NCI-H2029 (cell line): ENCODE measurements around the gene CCNI2.
"Not testable (repeated sequence)": the region's sequence is repeated elsewhere in the genome, so short reads cannot be mapped to it uniquely, and the experiment has no call there.

Experiments used
- DNase-seq: peaks from one replicate; lab custom pipeline; 2025; lab: John Stamatoyannopoulos, UW

The CCNI2 gene

DNA sequence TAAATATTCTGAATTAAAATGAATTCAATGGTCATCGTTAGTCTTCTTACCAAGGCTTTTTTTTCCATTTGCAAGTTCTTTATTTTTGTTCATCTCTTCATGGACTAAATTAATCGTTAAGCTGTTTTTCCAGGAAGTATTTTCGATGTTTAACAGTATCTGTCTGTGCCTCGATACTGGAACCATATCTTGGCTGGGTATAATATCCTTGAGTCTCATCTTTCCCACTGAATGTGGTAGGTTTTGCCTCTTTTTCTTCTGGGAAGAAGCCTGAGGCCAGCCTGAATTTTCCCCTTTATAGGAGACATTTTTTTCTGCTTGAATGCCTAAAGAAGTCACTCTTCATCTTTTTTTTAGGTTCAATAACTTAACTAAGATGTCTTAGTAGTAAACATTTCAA lies 33.8 kb downstream of the CCNI2 start:
- no peak for DNase-seq

DNA sequence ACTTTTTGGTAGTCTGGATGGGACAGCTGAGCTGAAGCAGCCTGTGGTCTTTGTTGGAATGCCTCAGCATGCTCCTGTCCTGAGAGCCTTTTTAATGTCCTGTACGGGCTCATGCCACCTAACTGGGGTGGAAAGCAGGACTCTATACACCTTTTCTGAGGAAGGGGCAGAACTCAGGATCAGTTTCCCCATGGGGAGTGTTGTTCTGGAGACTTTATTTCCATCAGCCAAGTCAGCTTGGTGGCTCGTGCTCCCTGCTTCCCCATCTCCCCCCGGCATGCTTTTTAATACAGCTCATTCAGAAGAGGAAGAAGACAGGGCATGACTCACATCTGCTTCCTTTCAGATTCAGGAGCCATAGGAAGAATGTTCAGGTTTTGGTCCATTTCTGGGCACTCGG lies 34.9 kb downstream of the CCNI2 start:
- no peak for DNase-seq

DNA sequence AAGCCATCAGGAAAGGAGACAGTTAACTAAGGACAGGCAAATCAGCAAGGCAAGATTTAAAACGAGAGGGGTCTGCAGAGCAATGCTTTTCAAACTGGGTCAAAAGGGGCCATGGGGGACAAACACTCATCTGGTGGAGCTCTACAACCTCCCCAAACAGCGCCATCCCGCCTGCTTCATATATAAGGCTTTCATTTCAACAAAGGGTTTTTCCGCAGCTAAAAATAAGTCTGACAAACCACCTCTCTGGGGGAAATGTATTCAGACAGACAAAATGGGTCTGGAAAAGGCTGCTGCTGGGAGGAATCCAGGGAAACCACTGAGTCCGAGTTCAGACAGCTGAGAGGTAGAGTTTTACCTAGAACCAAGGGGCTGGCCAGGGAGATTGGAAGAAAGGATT lies 38.1 kb downstream of the CCNI2 start:
- no peak for DNase-seq

DNA sequence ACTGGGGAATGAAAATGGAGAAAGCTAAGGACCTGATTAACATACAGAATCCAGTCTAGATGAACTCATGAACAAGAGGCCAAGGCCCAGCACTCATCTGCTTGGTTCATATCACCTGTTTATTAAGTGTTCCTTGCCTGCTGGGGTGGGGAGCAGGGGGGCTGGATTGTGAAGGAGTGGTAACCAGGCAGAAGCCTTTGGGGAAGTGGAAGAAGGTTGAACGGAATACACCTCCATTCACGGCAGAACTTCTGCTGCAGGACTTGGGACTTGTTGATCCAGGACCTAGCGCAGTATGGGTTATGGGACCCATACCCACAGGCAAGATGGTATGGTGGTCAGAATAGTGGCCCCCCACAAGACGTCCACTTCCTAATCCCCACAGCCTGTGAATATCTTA lies 38.6 kb downstream of the CCNI2 start:
- no peak for DNase-seq

DNA sequence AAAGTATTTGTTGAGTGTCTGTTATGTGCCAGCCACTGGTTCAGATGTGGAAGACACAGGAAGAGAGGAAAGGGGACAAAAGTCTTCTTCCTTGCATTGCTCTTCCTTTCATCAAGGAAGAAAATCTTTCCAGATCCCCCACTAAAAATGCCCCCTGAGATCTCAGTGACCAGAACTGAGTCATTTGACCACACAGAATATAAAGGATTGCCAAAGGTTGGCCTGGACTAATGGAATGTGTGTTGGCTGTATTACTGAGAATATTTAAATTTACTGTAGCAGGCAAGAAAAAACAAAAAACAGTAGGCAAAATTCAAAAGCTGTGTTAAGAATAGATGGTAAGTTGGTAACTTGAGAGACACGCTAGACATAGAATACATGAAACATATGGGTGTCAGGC lies 39.9 kb downstream of the CCNI2 start:
- no peak for DNase-seq

DNA sequence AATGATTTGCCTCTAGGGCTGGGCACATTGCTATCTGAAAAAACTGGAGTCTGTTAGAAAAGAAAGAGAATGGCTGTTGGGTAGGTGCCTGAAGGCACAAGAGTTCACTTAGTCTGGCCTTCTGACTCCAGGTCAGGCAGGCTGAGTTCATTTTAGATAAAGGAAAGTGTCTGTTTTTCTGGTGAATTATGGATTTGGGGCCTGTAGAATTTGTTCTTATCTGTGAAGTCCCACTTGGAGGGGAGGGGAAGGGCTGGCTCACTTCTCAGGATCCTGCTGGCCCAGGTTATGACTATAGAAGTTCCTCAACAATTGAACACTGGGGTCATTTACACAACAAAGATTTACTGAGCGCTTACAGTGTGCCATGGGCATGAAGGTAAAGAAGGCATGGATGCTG lies 41.3 kb downstream of the CCNI2 start:
- DNase-seq, result no peak

DNA sequence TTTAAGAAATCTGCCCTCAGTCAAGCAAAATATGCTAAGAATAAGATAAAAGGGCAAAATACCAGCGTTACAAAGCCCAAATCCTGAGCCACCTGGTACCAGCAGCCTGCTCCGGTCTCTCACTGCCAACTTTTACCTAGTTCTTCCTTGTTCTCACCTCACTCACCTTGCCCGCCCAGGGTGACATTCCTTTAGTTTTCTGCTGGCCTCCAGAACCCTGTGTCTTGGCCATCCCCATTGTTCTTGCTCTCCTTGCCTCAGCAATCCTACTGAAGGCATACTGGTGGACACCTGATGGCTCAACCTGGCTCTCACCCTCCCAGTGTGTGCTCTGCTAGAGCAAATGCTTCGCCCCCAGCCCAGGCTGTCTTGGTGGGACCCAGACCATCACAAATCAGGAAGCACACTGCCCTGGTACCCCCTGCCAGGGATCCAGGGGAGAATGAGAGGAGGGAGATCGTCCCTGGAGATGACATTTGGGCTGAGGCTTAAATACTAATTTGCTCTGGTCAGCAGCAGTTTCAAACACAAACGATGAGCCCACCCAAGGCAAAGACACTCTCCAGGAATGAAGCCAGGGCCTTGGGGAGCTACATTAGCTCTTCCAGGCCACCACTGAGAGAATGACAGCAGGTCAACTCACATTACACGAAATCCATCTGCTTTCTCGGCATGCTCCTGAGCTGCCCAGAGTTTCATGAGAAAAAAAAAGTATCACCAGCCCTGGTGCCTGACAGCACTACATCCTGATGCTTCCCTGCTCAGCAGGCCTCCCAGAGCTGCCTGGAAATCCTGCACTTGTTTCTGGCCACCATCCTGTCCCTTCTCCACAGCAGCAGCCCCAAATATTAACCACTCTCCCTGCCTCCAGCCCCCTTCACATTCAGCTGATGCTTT lies 42.0 kb downstream of the CCNI2 start:
- DNase-seq, result no peak

DNA sequence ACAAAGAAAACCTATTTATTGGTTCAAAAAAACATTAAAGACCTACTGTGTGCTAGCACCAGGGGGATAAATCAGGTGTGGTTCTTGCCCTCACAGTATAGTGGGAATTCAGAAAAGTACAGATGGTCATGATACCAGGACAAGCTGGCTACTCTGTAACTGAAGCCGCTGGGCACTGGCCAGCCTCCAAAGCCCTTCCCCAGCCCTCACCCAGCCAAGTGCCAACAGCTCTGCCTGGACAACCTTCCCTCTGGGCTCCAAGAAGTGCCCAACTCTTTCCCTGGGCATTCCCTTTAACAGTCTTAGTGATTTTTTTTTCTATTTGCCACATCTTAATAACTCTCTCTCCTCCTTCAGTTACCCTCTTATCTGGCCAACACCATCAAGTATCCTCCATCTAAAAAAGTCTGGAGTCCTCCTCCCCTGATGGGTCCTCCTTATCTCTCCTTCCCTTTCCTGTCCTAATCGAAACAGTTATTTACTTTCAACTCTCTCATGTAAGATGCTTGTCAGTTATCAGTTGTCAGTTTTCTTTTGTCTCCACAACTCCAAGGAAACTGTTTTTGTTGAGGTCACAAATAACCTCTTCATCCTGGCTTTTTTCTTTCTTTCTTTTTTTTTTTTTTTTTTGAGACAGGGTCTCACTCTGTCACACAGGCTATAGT lies 43.1 kb downstream of the CCNI2 start:
- no peak for DNase-seq

DNA sequence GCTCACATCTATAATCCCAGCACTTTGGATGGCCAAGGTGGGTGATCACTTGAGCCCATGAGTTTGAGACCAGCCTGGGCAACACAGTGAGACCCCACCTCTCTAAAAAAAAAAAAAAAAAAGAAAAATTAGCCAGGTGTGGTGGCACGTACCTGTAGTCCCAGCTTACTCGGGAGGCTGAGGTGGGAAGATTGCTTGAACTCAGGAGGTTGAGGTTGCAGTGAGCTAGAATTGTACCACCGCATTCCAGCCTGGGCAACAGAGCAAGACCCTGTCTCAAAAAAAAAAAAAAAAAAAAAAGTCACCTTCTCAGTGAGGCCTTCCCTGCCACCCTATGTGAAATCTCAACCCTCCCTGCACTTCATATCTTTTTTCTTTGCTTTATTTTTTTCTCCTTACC lies 43.8 kb downstream of the CCNI2 start:
- no peak for DNase-seq

DNA sequence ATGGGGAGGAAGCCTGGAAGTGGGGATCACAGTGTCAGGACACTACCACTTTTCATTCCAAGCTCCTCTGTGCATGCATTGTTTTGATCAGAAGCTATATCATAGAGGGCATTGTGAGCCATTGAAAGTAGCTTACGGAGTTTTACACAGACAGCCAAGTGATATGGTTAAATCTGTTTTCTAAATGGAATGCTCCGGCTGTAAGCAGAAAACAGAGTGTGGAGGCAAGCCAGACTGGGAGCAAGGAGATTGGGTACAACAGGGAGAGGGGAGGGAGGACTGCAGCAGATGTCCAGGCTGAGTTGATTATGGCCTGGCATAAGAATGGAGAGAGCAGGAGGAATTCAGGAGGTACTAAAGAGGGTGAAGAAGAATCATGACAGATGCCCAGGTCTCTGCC lies 50.4 kb downstream of the CCNI2 start:
- DNase-seq, result no peak

DNA sequence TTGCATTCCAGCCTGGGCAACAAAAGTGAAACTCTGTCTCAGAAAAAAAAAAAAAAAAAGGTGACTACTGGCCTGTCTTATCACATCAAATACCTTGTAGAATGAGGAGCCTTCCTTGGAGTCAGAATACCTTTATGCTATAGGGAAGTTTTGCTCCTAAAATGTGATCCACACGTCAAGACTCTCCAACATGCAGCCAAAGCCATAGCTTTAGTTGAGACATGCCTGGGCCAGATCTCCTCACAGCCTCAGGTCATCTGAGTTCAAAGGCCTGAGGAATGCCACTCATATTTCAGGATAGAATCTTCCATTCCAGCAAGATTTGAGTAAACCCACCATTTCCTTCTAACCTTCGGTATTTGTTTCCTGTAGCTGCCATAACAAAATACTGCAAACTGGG lies 52.2 kb downstream of the CCNI2 start:
- no peak for DNase-seq

DNA sequence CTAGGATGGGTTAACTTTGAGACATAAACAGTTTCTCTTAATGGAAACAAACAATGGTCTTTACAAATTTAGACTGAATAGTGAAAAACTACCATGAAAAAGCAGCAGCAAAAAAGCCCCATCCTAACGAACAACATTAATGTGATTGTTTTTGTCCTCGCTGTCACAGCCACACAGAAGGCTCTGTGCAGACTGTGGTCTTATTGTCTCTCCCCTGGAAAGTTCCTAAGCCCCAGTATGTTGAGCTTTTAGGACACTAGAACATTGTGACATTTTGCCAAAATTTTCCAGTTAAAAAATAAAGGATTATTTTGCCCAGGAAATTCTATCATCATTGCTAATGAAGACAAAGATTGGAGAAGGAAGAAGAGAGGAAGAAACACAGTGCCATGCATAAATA lies 53.3 kb downstream of the CCNI2 start:
- no peak for DNase-seq

DNA sequence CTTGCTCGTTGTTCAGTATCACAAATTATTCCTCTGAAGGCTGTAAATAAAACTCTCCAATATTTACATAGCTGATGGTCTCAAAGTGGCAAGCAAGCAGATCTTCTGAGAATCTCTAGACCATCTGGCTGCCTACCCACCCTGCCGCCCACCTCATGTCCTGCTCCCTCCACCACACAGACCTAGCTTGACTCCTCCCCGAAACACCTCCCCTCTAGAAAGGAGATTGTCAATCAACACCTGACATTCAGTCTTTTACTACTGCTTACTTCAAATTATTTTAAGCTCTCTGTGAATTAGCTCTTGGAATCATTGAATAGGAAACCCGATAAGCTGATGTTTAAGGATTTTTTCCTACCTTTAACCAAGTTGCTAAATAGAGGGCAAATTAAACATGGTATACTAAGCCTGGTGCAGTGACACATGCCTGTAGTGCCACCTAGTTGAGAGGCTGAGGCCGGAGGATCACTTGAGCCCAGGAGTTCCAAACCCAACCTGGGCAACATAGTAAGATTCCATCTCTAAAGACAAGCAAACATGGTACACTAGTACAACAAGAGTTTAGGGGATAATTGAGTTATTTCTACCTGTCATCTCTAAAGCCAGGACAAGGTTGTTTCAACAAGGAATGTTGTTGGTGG lies 54.9 kb downstream of the CCNI2 start:
- no peak for DNase-seq

DNA sequence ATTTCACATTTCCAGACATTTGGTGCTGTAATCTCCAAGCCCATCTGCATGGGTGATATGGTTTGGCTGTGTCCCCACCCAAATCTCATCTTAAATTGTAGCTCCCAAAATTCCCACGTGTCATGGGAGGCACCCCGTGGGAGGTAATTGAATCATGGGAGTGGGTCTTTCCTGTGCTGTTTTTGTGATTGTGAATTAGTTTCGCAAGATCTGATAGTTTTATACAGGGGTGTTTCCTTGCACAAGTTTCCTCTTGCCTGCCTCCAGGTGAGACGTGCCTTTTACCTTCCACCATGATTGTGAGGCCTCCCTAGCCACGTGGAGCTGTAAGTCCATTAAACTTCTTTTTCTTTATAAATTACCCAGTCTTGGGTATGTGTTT lies 55.5 kb downstream of the CCNI2 start:
- DNase-seq, result not testable (repeated sequence)
